Esophagus muscularis mucosa (tissue), 3 donors: ENCODE data around the gene JMJD4.

Experiments used
- CTCF ChIP-seq, 3 experiments: fragments of 200-600 bp in 2 of 3; fragments of 450-650 bp in 1 of 3; sonication (generic) in 2 of 3; IDR thresholded peaks; one replicate each; pipeline ENCODE4 v1.5.1; 2017 to 2019; ENCODE audit warnings: antibody characterized with exemption in 3 of 3, mild to moderate bottlenecking in 2 of 3, moderate library complexity in 1 of 3
- POLR2A ChIP-seq: fragments of 450-650 bp; IDR thresholded peaks from one replicate; pipeline ENCODE4 v1.6.1; 2017; ENCODE audit warnings: antibody characterized with exemption, moderate library complexity, mild to moderate bottlenecking, low read depth

- TF ChIP-seq POLR2A (no peak), CTCF (IDR thresholded peaks at IDR 0.05) (no peak)
These were observed 6.8 kb downstream of the JMJD4 start for GRCh38 chr1:227728059-227728891.
